GM18498 (cell line): ENCODE results near the gene STX7.
A peak's percentile ranks its signal among the peaks of the same experiment; 100 is the strongest.
"Not testable (repeated sequence)": the region's sequence is repeated elsewhere in the genome, so short reads cannot be mapped to it uniquely, and the experiment has no call there.

ENCODE experiments used
- ATAC-seq: cut with Tn5 transposase; IDR thresholded peaks from one replicate; pipeline ENCODE4 v1.9.1; 2021; ENCODE audit warnings: mild to moderate bottlenecking, moderate library complexity; ENCODE audit not compliant: unreplicated experiment

The STX7 gene, protein sequence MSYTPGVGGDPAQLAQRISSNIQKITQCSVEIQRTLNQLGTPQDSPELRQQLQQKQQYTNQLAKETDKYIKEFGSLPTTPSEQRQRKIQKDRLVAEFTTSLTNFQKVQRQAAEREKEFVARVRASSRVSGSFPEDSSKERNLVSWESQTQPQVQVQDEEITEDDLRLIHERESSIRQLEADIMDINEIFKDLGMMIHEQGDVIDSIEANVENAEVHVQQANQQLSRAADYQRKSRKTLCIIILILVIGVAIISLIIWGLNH

DNA sequence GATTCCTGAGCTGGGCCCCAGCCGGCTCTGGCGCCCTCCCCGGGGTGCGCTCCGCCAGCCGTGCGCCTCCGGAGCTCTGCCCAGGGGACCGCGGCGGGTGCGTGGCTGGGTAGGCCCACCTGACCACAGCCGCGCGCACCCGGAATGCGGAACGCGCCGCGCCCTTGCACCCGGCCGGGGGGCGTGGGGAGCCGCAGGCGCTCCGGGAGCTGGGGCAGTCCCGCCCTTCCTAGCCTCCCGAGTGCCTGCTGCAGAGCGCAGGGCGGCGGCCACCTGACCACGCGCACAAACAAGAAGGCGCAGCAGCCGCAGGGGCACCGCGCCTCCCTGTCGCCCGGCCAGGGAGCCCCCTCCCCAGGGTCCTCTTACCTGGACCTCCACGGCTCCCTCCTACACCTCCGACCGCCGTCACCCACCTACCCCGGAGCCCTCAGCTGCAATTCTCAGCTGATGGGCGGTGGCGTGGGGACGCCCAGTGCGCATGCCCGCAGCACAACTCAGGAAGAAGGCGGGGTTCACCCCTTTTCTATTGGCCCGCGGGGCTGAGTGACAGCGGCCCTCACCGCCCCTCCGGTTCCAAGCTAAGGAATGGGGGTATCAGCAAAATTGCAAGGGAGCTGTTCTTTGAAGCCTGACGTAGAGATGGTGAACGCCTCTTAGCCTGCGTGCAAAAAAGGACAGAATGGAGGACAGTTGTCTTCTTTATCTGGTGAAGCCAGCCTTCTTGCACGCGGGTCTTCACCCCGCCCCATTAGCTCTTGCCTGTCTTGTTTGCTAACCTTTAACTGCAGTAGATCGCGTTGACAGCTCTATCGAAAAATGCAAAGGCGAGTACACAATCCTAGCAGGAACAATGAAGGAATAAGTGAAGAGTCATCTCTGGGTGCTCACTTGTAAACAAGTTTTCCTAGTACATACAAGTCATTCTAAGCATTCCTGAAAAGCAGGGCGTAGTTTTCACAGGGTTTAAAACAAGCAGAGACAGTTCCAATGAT, at the start of gene STX7:
Gene STX7, minus strand, starts transcription at position 479 of the 995 bp plus-strand sequence. CDS start 9,586 bp downstream, outside the sequence.
- peak; percentile 88 for ATAC-seq

DNA sequence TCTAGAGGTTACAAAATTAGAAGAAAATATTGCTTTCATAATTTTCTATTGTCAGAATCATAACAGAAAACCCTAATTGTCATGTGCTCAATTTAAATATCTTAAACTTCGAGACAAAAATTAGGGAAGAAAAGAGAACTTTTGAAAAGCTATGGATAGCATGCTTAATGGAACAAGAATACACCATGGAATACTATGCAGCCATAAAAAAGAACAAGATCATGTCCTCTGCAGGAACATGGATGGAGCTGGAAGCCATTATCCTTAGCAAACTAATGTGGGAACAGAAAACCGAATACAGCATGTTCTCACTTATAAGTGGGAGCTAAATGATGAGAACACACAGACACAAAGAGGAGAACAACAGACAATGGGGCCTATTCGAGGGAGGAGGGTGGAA, 47.2 kb upstream of the STX7 start:
- ATAC-seq, result not testable (repeated sequence)

DNA sequence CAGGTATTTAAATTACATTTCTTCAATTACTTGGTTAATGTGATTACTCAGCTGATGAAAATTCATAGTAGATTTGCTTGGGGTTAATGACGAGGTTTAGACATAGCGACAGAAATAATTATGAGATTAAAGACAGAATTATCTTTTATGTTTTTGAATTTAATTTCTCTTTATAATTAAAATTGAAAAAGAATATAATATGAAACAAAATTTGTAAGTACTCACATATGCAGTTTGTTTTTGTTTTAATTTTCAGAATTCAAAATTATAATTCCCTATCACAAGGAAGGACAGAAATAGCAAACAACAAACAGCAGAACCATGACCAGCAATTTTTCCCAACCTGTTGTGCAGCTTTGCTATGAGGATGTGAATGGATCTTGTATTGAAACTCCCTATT, 39.5 kb upstream of the STX7 start, which contains the start of gene TAAR8:
Gene TAAR8, plus strand, starts transcription at position 301 of the 400 bp plus-strand sequence. Its CDS starts 21 bp downstream, at position 322.
- no peak for ATAC-seq

DNA sequence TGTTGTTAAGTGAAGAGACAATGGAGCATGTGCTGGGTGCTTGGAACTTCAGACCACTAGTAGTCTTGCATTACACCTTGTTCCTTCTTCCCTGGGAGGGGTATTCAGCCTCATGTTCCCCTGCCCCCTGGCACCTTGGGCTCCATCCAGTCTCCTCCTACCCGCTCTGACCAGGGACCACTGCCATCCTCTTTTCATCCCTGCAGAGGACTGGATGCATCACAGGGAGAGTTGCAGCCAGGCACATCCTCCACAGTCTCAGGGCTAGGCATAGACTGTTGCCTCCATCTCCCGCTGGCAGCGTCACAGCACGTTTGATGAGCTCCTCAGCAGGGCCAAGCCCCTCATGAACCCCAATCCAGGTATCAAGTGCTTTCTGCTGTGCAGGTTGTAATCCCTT, 38.3 kb upstream of the STX7 start:
- ATAC-seq, result no peak

DNA sequence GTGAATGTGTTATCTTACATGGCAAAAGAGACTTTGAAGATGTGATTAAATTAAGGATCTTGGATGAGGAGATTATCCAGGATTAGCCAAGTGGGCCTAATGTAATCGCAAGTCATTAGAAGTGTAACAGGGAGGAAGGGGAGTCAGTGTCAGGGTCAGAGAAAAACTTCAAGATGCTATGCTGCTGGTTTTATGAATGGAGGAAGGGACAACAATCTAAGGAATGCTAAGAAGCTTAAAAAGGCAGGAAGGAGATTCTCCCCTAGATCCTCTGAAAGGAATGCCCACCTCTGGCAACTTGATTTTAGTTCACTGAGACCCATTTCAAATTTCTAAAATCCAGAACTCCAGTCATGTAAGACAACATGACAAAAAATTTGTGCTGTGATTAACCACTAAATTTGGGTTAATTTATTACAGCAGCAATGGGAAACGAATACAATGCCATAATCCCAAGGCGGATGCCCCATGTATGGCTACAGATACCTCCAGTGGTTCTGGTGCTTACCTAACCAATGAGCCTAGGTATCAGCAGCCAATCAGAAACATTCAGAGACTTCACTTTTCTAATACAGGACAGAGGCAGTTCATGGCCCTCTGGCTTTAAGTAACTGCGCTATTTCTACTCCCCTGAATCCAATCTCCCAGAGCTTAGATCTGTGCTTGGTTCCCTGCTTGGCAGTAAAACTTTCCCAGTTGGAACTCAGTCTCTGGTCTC, 36.0 kb upstream of the STX7 start:
- ATAC-seq, result no peak

DNA sequence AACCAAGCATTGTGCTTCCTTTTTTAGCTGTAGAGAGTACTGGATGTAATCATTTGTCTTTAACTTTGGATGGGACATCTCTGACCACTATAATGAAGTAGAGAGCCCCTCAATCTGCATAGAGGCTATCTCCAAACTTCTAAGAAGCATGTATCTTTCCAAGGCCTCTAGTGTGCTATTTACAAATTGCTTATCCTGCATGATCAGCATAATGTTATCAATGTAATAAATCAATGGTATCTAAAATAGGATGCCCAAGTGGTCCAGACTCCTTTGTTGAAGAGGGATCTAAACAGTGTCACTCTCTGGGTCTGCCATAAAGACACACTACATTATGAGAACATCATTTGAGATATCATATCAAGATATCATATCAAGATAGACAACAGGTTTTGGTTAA, 31.9 kb upstream of the STX7 start:
- ATAC-seq, result no peak

DNA sequence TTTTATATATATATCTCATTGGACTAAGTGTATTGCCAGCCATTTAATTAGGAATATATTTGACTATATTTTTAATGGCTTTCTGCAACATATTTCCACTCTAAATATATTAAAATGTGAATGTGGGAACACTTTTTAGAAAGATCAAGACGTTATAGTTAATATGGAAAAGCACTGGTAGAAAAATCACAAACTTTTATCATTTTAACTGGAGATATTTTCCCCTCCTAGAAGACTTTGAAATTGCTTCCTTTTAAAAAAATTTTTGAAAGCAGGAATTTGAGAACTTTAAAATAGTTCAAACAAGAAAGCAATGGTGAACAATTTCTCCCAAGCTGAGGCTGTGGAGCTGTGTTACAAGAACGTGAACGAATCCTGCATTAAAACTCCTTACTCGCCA, 25.1 kb upstream of the STX7 start, which contains the start of gene TAAR9:
Gene TAAR9, plus strand, starts transcription at position 301 of the 400 bp plus-strand sequence. Its CDS starts 13 bp downstream, at position 314.
- no peak for ATAC-seq

DNA sequence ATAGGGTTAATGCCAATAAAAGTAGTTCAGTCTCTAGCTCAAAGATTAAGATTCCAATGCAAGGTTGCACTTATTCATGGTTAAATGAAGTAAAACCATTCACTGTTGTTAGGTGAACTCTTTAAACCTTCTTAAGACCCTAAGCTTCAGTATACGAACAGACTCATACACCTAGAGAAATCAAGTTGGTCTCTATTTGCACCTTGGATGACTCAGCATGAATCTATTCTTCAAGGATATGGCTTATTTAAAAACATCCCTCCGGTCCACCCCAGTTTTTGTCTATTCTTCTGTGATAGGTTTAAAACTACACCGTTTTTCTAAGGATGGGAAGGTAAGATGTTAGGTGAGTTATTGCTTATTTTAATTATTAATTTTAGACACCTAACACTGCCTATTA, 24.2 kb upstream of the STX7 start:
- ATAC-seq, result no peak

DNA sequence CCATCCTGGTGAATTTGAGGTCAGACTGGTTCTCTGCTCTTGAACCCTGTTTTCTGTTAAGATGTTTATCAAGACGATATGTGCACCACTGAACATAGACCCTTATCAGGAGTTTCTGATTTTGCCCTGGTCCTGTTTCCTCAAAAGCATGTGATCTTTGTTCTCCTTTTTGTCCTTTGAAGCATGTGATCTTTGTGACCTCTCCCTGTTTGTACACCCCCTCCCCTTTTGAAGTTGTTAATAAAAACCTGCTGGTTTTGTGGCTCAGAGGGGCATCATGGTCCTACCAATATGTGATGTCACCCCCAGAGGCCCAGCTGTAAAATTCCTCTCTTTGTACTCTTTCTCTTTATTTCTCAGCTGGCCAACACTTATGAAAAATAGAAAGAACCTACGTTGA, 21.6 kb upstream of the STX7 start:
- not testable (repeated sequence) for ATAC-seq

DNA sequence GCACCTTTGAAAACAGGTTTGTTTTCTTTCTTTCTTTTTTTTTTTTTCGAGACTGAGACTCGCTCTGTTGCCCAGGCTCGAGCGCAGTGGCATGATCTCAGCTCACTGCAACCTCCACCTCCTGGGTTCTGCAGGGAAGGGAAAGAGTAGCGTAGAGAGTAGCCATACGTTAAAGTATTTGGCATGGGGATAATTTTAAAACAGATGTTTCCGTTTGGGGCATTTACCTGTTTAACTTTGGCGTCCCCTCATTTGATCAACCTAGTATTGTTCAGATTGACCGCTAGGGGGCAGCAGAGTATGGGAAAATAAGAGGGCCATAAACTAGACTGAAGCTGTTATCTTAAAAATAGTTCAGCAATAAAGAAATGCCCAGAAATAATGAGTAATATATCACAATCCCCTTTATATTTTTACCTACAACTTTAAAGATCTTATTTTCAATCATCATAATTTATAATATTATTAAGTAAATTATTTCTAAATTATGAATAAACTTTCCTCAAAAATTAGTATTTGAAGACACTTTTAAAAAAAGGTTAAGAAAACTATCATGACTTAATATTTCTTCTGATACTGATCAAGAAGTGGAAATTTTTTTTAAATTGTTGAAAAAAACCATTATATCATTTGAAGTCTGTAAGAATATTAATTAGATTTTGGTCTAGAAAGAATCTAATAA, 17.5 kb upstream of the STX7 start:
- ATAC-seq, result peak; percentile 92

DNA sequence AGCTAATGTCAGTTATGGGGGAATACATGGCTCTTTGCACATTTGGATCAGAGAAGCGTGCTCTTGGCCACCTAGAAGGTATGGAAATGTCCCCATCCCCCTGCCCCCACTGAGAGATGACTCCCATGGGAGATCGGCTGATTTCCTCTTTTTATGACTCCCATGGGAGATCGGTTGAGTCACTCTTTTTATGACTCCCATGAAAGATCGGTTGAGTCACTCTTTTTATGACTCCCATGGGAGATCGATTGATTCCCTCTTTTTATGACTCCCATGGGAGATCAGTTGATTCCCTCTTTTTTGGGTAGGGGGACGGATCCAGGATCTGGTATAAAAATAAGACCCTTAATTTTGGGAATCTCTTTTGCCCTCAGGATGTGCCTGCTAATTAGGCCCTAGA, 14.9 kb upstream of the STX7 start:
- no peak for ATAC-seq

DNA sequence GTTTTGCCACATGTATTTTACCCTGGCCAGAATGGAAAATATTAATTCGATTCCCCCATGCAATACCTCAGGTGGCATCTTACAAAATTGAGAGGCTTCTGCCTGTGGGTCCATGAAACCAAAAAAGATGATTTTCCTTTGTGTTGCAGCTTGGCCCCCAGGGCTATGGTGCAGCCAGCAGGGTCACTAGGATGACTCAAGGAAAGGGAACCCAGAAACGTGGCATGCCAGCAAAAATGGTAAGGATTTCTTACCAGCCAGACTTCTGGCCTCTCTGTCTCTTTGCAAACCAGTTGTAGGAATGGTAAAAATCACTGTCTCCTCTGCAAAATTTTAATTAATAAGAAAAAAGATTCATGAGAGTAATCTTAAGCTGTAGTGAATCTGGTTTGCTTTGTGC, 13.5 kb upstream of the STX7 start:
- no peak for ATAC-seq

DNA sequence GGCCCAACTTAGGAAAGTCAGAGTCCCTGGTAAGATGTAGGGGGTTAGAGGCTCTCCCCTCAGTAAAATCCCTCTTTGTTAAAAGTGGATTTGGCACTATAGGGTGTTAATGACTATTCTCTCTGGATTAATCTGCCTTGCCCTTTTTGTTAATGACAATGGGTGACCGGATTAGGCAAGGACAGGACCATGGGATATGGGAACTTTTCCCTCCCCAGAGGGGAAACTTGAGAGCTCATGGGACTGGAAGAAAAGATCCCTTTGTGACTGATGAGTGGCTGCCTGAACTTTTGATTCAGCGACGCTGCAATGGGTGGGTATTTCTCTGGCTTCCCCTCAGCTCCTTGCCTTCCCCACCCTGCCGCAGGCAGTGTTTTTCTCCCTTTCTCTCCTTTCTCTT, 12.9 kb upstream of the STX7 start:
- no peak for ATAC-seq

DNA sequence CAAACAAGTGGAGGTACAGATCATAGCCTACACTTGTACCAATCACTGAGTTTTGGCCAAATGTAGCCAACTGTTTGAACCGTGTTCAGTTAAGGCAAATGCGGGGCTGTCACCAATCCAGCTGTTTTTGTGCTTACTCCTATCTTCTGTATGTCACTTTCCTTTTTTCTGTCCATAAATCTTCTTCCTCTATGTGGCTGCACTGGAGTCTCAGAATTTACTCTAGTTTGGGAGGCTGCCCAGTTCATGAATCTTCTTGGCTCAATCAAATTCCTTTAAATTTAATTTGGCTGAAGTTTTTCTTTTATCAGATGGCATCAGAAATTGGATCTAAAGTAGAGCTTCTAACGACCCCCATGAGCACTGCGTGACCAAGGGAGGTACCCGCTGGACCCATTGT, 11.7 kb upstream of the STX7 start:
- no peak for ATAC-seq

DNA sequence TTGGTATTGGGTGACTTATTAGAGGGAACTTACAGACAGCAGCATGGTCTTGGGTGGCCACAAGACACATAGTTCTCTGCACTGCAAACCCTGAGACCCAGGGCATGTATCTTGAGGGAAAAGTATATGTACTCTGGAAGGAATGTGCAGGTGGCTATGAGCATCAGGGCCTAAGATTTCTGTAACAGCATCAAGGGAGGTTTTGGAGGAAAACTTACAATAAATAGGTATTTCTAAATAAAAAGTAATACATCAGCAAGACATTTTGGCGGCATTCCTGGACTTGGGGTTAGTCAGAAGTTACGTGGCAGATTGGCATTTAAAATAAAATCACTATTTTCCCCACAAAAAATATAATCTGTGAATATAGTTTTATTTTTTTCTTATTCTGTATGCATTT, 8.0 kb upstream of the STX7 start:
- no peak for ATAC-seq

DNA sequence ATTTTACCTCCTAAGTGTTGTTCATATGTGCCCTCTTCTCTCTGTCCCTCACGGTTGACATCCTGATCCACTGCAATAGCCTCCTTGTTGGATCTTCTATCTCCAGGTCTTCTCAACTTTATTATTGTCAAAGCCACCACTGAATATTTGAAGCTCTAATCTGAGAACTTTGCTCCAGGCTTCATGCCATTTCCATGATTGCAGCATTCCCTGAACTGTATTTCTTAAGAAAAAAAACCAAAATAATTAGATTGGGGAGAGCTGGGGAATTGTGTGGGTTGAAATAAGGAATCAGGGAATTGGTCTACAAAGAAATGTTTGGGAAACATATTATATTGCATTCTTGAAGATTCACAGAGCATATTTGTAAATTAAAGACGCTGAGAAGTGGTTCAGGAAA, 2.5 kb upstream of the STX7 start:
- ATAC-seq, result no peak

DNA sequence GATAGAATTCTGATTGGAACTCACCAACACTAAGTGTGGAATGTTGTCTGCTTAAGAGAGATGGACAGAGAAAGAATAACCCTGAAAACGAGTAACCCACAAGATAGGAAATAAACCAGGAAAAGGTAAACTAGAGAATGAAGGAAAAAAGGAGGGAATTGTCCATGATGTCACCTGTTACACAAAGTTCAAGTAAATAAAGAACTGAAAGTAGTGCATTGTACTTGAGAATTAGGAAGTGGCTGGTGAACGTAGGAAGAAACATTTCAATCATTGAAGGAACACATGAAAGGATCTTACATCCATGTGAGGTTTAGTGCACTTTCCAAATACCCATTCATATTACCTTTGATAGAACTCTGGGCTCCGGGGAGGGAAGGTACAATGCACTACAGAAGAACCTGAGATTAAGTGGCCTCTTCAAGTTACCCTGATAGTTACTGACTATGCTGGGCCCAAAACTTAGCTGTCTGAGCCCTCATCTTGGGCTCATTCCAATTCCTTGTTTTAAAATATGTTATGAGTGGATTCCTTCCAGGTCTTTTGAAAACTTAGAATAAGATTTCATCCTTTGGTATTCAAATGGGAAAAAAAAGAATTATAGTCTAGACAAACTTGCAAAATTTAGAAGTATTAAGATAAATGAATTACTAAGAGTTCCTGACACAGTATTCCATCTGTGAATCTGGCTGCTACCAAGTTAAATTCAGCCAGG, 1.1 kb upstream of the STX7 start:
- ATAC-seq, result no peak

DNA sequence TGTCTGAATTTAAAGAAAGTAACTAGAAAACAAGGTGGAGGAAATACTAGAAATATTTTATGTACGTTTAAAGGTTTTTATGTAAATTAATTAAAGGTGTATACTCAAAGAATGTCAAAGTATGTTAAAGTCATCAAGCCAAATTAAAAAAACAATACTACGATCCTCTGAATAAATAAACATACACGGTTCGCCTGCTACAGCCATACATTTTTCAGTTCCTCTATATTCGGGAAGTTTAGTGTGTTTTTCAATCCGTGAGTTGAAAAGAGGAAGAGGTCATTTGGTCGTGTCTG, 626 bp downstream of the STX7 start:
- no peak for ATAC-seq

DNA sequence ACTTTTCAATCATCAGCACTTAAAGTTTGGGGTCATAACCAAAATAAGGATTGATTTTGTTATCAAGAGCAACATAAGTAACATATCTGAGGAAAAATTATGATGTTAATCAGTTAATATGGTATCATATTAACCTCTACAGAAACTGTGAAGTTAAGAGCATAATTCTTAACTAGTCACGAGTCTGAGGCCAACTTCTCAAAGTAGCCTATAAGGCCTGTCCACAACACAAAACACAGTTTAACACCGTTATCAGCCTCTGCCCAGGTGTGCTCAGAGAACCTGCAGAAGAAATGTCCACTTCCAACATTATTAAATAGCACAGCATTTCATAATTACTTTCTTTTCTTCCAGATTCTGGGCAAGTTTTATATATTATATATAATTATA, 1.1 kb downstream of the STX7 start:
- ATAC-seq, result no peak

DNA sequence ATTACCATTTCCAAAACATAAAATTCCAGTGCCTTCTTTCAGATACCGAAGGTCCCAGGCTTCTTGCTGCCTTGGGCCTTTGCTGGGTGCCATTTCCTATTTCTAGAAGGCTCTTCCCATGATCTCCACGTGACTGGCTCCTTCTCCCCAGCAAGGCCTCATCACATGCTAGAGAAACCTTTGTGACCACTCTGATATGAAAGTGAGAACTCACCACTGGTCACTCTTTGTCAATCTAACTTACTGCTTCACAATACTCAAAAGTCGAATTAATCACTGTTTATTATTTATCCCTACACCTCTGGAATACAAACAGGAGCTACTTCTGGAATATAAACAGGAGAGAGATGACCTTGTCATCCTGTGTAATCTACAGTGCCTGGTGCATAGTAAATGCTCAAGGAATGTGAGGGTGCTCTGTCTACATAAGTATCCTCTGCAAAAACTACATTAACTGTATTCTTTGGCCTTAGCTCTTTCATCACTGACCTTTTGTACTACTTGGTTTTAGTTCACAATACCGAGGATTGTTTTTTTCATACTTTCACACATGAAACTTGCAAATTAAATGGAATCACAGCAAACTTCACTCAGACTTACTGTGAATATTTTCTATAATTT, 1.6 kb downstream of the STX7 start:
- peak; percentile 11 for ATAC-seq
